CD4-positive, alpha-beta memory T cell (primary cell): ENCODE data around the gene NOS1. TPM values are rescaled to one million over a fixed set of nuclear protein-coding genes. Genes with fewer than 3 reads are reported as not detected.

Experiments
- CTCF ChIA-PET: fragments of 350-600 bp; sonication (Branson Sonifier 250); formaldehyde crosslinking; loops from one replicate; lab custom pipeline; 2021; ENCODE audit warnings: inconsistent platforms; ENCODE audit not compliant: partially characterized antibody; lab: Charles Lee
- POLR2A ChIA-PET: fragments of 350-600 bp; sonication (Branson Sonifier 250); formaldehyde crosslinking; loops from one replicate; lab custom pipeline; 2021; ENCODE audit not compliant: partially characterized antibody; lab: Charles Lee
- DNase-seq, 5 donors: peaks; one replicate each; pipeline versions ENCODE4 v3.0.0 to v3.0.0-alpha.2; 2020 to 2022; ENCODE audit warnings: mixed read lengths in 1 of 5
- H3K27ac ChIP-seq: one replicate; pipeline ENCODE4 v1.7.0; 2013; ENCODE audit warnings: low read depth, low read length
- H3K27me3 ChIP-seq: 2 replicates; pipeline ENCODE4 v1.7.0; 2013; ENCODE audit warnings: mild to moderate bottlenecking, low read length, moderate library complexity; ENCODE audit not compliant: insufficient read depth
- H3K36me3 ChIP-seq: 2 replicates; pipeline ENCODE4 v1.7.0; 2013; ENCODE audit warnings: mild to moderate bottlenecking, low read length, moderate library complexity; ENCODE audit not compliant: insufficient read depth
- H3K4me1 ChIP-seq: 2 replicates; pipeline ENCODE4 v1.7.0; 2013; ENCODE audit warnings: mild to moderate bottlenecking, low read length, moderate library complexity; ENCODE audit not compliant: insufficient read depth
- H3K4me3 ChIP-seq, 2 donors: one replicate each; pipeline ENCODE4 v1.7.0; 2013; ENCODE audit warnings: low read length in 2 of 2, mild to moderate bottlenecking in 1 of 2
- H3K9me3 ChIP-seq, 2 donors: one replicate each; pipeline ENCODE4 v1.7.0; 2013; ENCODE audit warnings: low read length in 2 of 2, control low read depth in 1 of 2; ENCODE audit not compliant: control insufficient read depth in 1 of 2
- H3K27ac Mint-ChIP-seq, 7 donors: one replicate each; pipeline ENCODE4 v1.8.0; 2020 to 2021; ENCODE audit warnings: mixed read lengths in 7 of 7, mild to moderate bottlenecking in 6 of 7, inconsistent platforms in 3 of 7, moderate library complexity in 3 of 7
- H3K27me3 Mint-ChIP-seq, 2 donors: one replicate each; pipeline ENCODE4 v1.8.0; 2020 to 2021; ENCODE audit warnings: mixed read lengths in 2 of 2
- H3K36me3 Mint-ChIP-seq, 2 donors: one replicate each; pipeline ENCODE4 v1.8.0; 2020 to 2021; ENCODE audit warnings: mixed read lengths in 2 of 2, inconsistent platforms in 1 of 2, mild to moderate bottlenecking in 1 of 2
- H3K4me1 Mint-ChIP-seq, 4 donors: one replicate each; pipeline ENCODE4 v1.8.0; 2020 to 2021; ENCODE audit warnings: mixed read lengths in 4 of 4, mild to moderate bottlenecking in 1 of 4
- H3K4me3 Mint-ChIP-seq, 8 donors: one replicate each; pipeline ENCODE4 v1.8.0; 2020 to 2021; ENCODE audit warnings: mixed read lengths in 8 of 8, mild to moderate bottlenecking in 7 of 8, moderate library complexity in 6 of 8, inconsistent platforms in 3 of 8
- H3K9me3 Mint-ChIP-seq, 8 donors: one replicate each; pipeline ENCODE4 v1.8.0; 2020 to 2021; ENCODE audit warnings: mixed read lengths in 8 of 8, mild to moderate bottlenecking in 5 of 8, inconsistent platforms in 3 of 8, moderate library complexity in 1 of 8
- intact Hi-C: fragments of 100-400 bp; cut with micrococcal nuclease; formaldehyde crosslinking; loops from one replicate; pipeline ENCODE4 v1.15.1; 2023
- polyA plus RNA-seq, 2 donors: library from polyadenylated mRNA; unstranded; fragments of 300-500 nt; fragmentation: Illumina TruSeq; gene quantifications; one replicate each; pipeline ENCODE4 v1.2.3, GENCODE V29; 2021
- total RNA-seq, 2 experiments: library from RNA; stranded (reverse); gene quantifications; one replicate each; pipeline ENCODE4 v1.2.3, GENCODE V29; 2021

The NOS1 gene
- total and polyA plus RNA-seq, 4 experiments from 2014 or later = not detected

- Mint-ChIP-seq H3K36me3 (no peaks in the 10 kb centered on the region), H3K4me1 (no peaks in the 10 kb centered on the region), H3K27ac (no peak overlapping the region), H3K4me3 (no peak overlapping the region), H3K9me3 (peaks cover 4 to 22% (median 11%) of the 10 kb centered on the region in 8 donors), H3K27me3 (peaks cover 0 to 2% of the 10 kb centered on the region in 2 donors)
- intact Hi-C loops = no loop called here
- ChIA-PET POLR2A (no interaction called here), CTCF (no interaction called here)
- Histone ChIP-seq H3K4me3 (no peak overlapping the region), H3K9me3 (no peaks in the 10 kb centered on the region), H3K27me3 (no peaks in the 10 kb centered on the region), H3K4me1 (no peaks in the 10 kb centered on the region), H3K36me3 (no peaks in the 10 kb centered on the region), H3K27ac (no peak overlapping the region)
- DNase-seq = no peak
Measured at GRCh38 chr12:117318591-117318990, 42.8 kb downstream of the NOS1 start.

GRCh38 chr12:117316336-117316735 lies 45.1 kb downstream of the NOS1 start:
- POLR2A ChIA-PET = no interaction called here
- Histone ChIP-seq H3K4me3 (no peak overlapping the region), H3K27ac (no peak overlapping the region), H3K9me3 (no peaks in the 10 kb centered on the region), H3K27me3 (no peaks in the 10 kb centered on the region), H3K36me3 (no peaks in the 10 kb centered on the region), H3K4me1 (no peaks in the 10 kb centered on the region)
- Mint-ChIP-seq H3K27me3 (peaks cover 0 to 2% of the 10 kb centered on the region in 2 donors), H3K27ac (no peak overlapping the region), H3K36me3 (no peaks in the 10 kb centered on the region), H3K4me3 (no peak overlapping the region), H3K9me3 (peaks cover 5 to 20% (median 11%) of the 10 kb centered on the region in 8 donors), H3K4me1 (no peaks in the 10 kb centered on the region)
- intact Hi-C loops = no loop called here
- CTCF ChIA-PET = no interaction called here
- no peak for DNase-seq

DNA sequence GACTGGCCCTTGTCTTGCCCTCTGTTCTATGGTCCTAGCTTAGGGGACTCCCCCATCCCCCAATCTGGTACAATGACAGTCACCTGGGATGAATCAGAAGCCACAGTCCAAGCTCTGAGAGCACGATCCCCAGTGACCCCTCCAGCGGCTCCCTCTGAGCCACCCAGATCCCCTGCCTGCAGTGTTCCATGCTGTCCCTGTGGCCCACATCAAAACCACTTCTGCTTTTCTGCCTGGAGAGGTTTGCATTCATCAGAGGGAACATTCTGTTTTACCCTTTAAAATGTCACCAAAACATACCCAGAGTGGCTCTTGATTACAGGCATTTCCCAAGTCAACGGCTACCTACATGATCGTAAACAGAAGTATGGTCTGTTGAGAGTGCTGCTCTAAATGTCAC lies 47.5 kb downstream of the NOS1 start:
- H3K36me3 ChIP-seq = no peaks in the 10 kb centered on the region
- Mint-ChIP-seq H3K4me3 (no peak overlapping the region), H3K27me3 (peaks cover 0 to 2% of the 10 kb centered on the region in 2 donors), H3K9me3 (peaks cover 5 to 16% (median 10%) of the 10 kb centered on the region in 8 donors), H3K4me1 (no peaks in the 10 kb centered on the region), H3K27ac (no peak overlapping the region), H3K36me3 (no peaks in the 10 kb centered on the region)
- intact Hi-C loops = no loop called here
- H3K4me3 ChIP-seq = no peak overlapping the region
- ChIA-PET CTCF (no interaction called here), POLR2A (no interaction called here)
- no peaks in the 10 kb centered on the region for H3K9me3 ChIP-seq
- no peak for DNase-seq
- H3K27ac ChIP-seq = no peak overlapping the region
- H3K27me3 ChIP-seq = no peaks in the 10 kb centered on the region
- no peaks in the 10 kb centered on the region for H3K4me1 ChIP-seq

- H3K36me3 Mint-ChIP-seq = no peaks in the 10 kb centered on the region
- H3K4me3 ChIP-seq = no peak overlapping the region
Measured at GRCh38 chr12:117312770-117313169, 48.7 kb downstream of the NOS1 start.

GRCh38 chr12:117309276-117309925 lies 52.0 kb downstream of the NOS1 start:
- no peak overlapping the region for H3K4me3 ChIP-seq
- H3K27me3 Mint-ChIP-seq = no peaks in the 10 kb centered on the region
- no peaks in the 10 kb centered on the region for H3K9me3 ChIP-seq
- POLR2A ChIA-PET = no interaction called here
- intact Hi-C loops = no loop called here
- no peaks in the 10 kb centered on the region for H3K36me3 ChIP-seq
- DNase-seq = no peak
- H3K9me3 Mint-ChIP-seq = peaks cover 0 to 7% (median under 1%) of the 10 kb centered on the region in 8 donors
- H3K4me3 Mint-ChIP-seq = no peak overlapping the region
- H3K4me1 Mint-ChIP-seq = no peaks in the 10 kb centered on the region
- H3K27ac ChIP-seq = no peak overlapping the region
- H3K36me3 Mint-ChIP-seq = no peaks in the 10 kb centered on the region
- CTCF ChIA-PET = no interaction called here
- H3K4me1 ChIP-seq = no peaks in the 10 kb centered on the region
- no peaks in the 10 kb centered on the region for H3K27me3 ChIP-seq
- H3K27ac Mint-ChIP-seq = no peak overlapping the region

More at GRCh38 chr12:117312770-117313169, 48.7 kb downstream of the NOS1 start:
- peaks cover 0 to 2% of the 10 kb centered on the region in 2 donors for H3K27me3 Mint-ChIP-seq
- no peaks in the 10 kb centered on the region for H3K36me3 ChIP-seq
- H3K4me1 ChIP-seq = no peaks in the 10 kb centered on the region
- H3K9me3 ChIP-seq = no peaks in the 10 kb centered on the region
- no peak overlapping the region for H3K27ac Mint-ChIP-seq
- H3K27ac ChIP-seq = no peak overlapping the region
- no peak overlapping the region for H3K4me3 Mint-ChIP-seq
- ChIA-PET POLR2A (no interaction called here), CTCF (no interaction called here)
- DNase-seq = no peak
- no peaks in the 10 kb centered on the region for H3K4me1 Mint-ChIP-seq
- H3K9me3 Mint-ChIP-seq = peaks cover 5 to 16% (median 9%) of the 10 kb centered on the region in 8 donors
- intact Hi-C loops = no loop called here
- H3K27me3 ChIP-seq = no peaks in the 10 kb centered on the region

- H3K4me1 Mint-ChIP-seq = no peaks in the 10 kb centered on the region
- H3K4me3 Mint-ChIP-seq = no peak overlapping the region
- H3K27me3 Mint-ChIP-seq = peaks cover 2 to 4% of the 10 kb centered on the region in 2 donors
- no peaks in the 10 kb centered on the region for H3K36me3 Mint-ChIP-seq
- Histone ChIP-seq H3K4me1 (no peaks in the 10 kb centered on the region), H3K9me3 (no peaks in the 10 kb centered on the region), H3K27me3 (no peaks in the 10 kb centered on the region), H3K36me3 (no peaks in the 10 kb centered on the region), H3K27ac (no peak overlapping the region), H3K4me3 (no peak overlapping the region)
- H3K9me3 Mint-ChIP-seq = peaks cover 0 to 10% (median 6%) of the 10 kb centered on the region in 8 donors
- H3K27ac Mint-ChIP-seq = no peak overlapping the region
- ChIA-PET POLR2A (no interaction called here), CTCF (no interaction called here)
- no peak for DNase-seq
- intact Hi-C loops = no loop called here
Measured at GRCh38 chr12:117300174-117300573, 61.3 kb downstream of the NOS1 start.

GRCh38 chr12:117298648-117299225 lies 62.7 kb downstream of the NOS1 start:
- Mint-ChIP-seq H3K27ac (no peak overlapping the region), H3K36me3 (no peaks in the 10 kb centered on the region), H3K4me3 (no peak overlapping the region), H3K4me1 (no peaks in the 10 kb centered on the region), H3K27me3 (peaks cover 3 to 4% of the 10 kb centered on the region in 2 donors), H3K9me3 (peaks cover 0 to 10% (median 6%) of the 10 kb centered on the region in 8 donors)
- H3K4me1 ChIP-seq = no peaks in the 10 kb centered on the region
- no peaks in the 10 kb centered on the region for H3K9me3 ChIP-seq
- H3K36me3 ChIP-seq = no peaks in the 10 kb centered on the region
- H3K27me3 ChIP-seq = no peaks in the 10 kb centered on the region
- no peak for DNase-seq
- CTCF ChIA-PET = no interaction called here
- no peak overlapping the region for H3K27ac ChIP-seq
- no peak overlapping the region for H3K4me3 ChIP-seq
- intact Hi-C loops = no loop called here
- POLR2A ChIA-PET = no interaction called here
